ENCODE measurements around the gene FOXP4. TPM values are rescaled to one million over a fixed set of nuclear protein-coding genes. Genes with fewer than 3 reads are reported as not detected.

Gene FOXP4
- total RNA-seq, 3 donors from 2014 or later (not counting 1 experiment from before 2014, with no cell fraction given) = 11.2 to 21.1 (median 14.7) TPM

GRCh38 chr6:41589223-41589622 lies 43.0 kb downstream of the FOXP4 start:
- peaks cover 16% of the 10 kb centered on the region for H3K36me3 ChIP-seq (ENCODE audit: control insufficient read depth, insufficient read depth, low read length)
- H3K4me1 Mint-ChIP-seq = peaks cover 12 to 19% of the 10 kb centered on the region in 2 donors
- no peak overlapping the region for H3K4me3 ChIP-seq (ENCODE audit: low read length)
- H3K27ac ChIP-seq (ENCODE audit: low read length) = no peak overlapping the region
- H3K27me3 ChIP-seq (ENCODE audit: control insufficient read depth, insufficient read depth, low read length) = no peaks in the 10 kb centered on the region
- no peaks in the 10 kb centered on the region for H3K9me3 ChIP-seq (ENCODE audit: control insufficient read depth, insufficient read depth, low read length)
- H3K9me3 Mint-ChIP-seq = no peaks in the 10 kb centered on the region
- peaks cover 8% of the 10 kb centered on the region for H3K4me1 ChIP-seq (ENCODE audit: control insufficient read depth, insufficient read depth, low read length)
- intact Hi-C loops (cut with micrococcal nuclease) = no loop called here
- H3K36me3 Mint-ChIP-seq = no peaks in the 10 kb centered on the region
- WGBS (ENCODE audit: insufficient coverage) = 94% methylated on average over 4 of the region's 4 CpGs
- H3K27ac Mint-ChIP-seq = no peak overlapping the region
- TF ChIP-seq CTCF (IDR thresholded peaks at IDR 0.05) = no peak
- no peak overlapping the region for H3K4me3 Mint-ChIP-seq
- no peaks in the 10 kb centered on the region for H3K27me3 Mint-ChIP-seq (ENCODE audit: low read depth in 2 of 2)
- ATAC-seq (no peak), DNase-seq (no peak)

GRCh38 chr6:41589636-41590622 lies 43.7 kb downstream of the FOXP4 start:
- intact Hi-C loops (cut with micrococcal nuclease) = no loop called here
- no peak overlapping the region for H3K27ac Mint-ChIP-seq
- 96% methylated on average over 39 of the region's 39 CpGs for WGBS (ENCODE audit: insufficient coverage)

GRCh38 chr6:41591122-41591521 lies 44.9 kb downstream of the FOXP4 start:
- WGBS (ENCODE audit: insufficient coverage) = 92% methylated on average over 6 of the region's 6 CpGs
- no peaks in the 10 kb centered on the region for H3K9me3 ChIP-seq (ENCODE audit: control insufficient read depth, insufficient read depth, low read length)
- H3K4me1 Mint-ChIP-seq = peaks cover 5 to 7% of the 10 kb centered on the region in 2 donors
- DNase-seq (no peak), ATAC-seq (no peak)
- no peaks in the 10 kb centered on the region for H3K27me3 ChIP-seq (ENCODE audit: control insufficient read depth, insufficient read depth, low read length)
- H3K9me3 Mint-ChIP-seq = no peaks in the 10 kb centered on the region
- H3K27ac Mint-ChIP-seq = no peak overlapping the region
- H3K4me1 ChIP-seq (ENCODE audit: control insufficient read depth, insufficient read depth, low read length) = no peaks in the 10 kb centered on the region
- peaks cover 16% of the 10 kb centered on the region for H3K36me3 ChIP-seq (ENCODE audit: control insufficient read depth, insufficient read depth, low read length)
- intact Hi-C loops (cut with micrococcal nuclease) = no loop called here
- no peak overlapping the region for H3K27ac ChIP-seq (ENCODE audit: low read length)
- H3K27me3 Mint-ChIP-seq (ENCODE audit: low read depth in 2 of 2) = no peaks in the 10 kb centered on the region
- H3K4me3 Mint-ChIP-seq = no peak overlapping the region
- no peak overlapping the region for H3K4me3 ChIP-seq (ENCODE audit: low read length)
- no peak for TF ChIP-seq CTCF (IDR thresholded peaks at IDR 0.05)
- no peaks in the 10 kb centered on the region for H3K36me3 Mint-ChIP-seq

More at GRCh38 chr6:41589636-41590622, 43.7 kb downstream of the FOXP4 start:
- Histone ChIP-seq H3K4me3 (ENCODE audit: low read length) (no peak overlapping the region), H3K4me1 (ENCODE audit: control insufficient read depth, insufficient read depth, low read length) (peaks cover 8% of the 10 kb centered on the region), H3K36me3 (ENCODE audit: control insufficient read depth, insufficient read depth, low read length) (peaks cover 16% of the 10 kb centered on the region), H3K9me3 (ENCODE audit: control insufficient read depth, insufficient read depth, low read length) (no peaks in the 10 kb centered on the region), H3K27me3 (ENCODE audit: control insufficient read depth, insufficient read depth, low read length) (no peaks in the 10 kb centered on the region), H3K27ac (ENCODE audit: low read length) (no peak overlapping the region)
- Mint-ChIP-seq H3K9me3 (no peaks in the 10 kb centered on the region), H3K36me3 (no peaks in the 10 kb centered on the region), H3K27me3 (ENCODE audit: low read depth in 2 of 2) (no peaks in the 10 kb centered on the region), H3K4me1 (peaks cover 12 to 17% of the 10 kb centered on the region in 2 donors), H3K4me3 (no peak overlapping the region)
- no peak for DNase-seq
- no peak for TF ChIP-seq CTCF (IDR thresholded peaks at IDR 0.05)
- ATAC-seq = no peak
